Measurements from ENCODE around the gene RSPRY1. TPM values are rescaled to one million over a fixed set of nuclear protein-coding genes. Genes with fewer than 3 reads are reported as not detected.
"Not testable (repeated sequence)": the region's sequence is repeated elsewhere in the genome, so short reads cannot be mapped to it uniquely, and the experiment has no call there.

Gene RSPRY1
- total RNA-seq, 4 donors from 2014 or later, result 22.7 to 40.6 (median 28.9) TPM

- peak; percentile 49 for ATAC-seq (ENCODE audit: low FRiP score)
- no peak for DNase-seq (ENCODE audit: low spot score)
These were observed 6.8 kb downstream of the RSPRY1 start for GRCh38 chr16:57192720-57193486.

GRCh38 chr16:57194512-57194911, 8.4 kb downstream of the RSPRY1 start:
- DNase-seq (ENCODE audit: low spot score), result no peak
- ATAC-seq (ENCODE audit: low FRiP score), result peak; percentile 78
- no peak for TF ChIP-seq CTCF (IDR thresholded peaks at IDR 0.05)

More at GRCh38 chr16:57192720-57193486, 6.8 kb downstream of the RSPRY1 start:
- no peak for TF ChIP-seq CTCF (IDR thresholded peaks at IDR 0.05)

GRCh38 chr16:57196286-57196685, 10.2 kb downstream of the RSPRY1 start:
- ATAC-seq (ENCODE audit: low FRiP score) (no peak), DNase-seq (ENCODE audit: low spot score) (no peak)
- TF ChIP-seq CTCF (IDR thresholded peaks at IDR 0.05), result no peak

GRCh38 chr16:57196753-57197152, 10.6 kb downstream of the RSPRY1 start:
- no peak for TF ChIP-seq CTCF (IDR thresholded peaks at IDR 0.05)
- DNase-seq (ENCODE audit: low spot score) (no peak), ATAC-seq (ENCODE audit: low FRiP score) (no peak)

- not testable (repeated sequence) for DNase-seq (ENCODE audit: low spot score); ATAC-seq (ENCODE audit: low FRiP score)
These were observed 14.2 kb downstream of the RSPRY1 start for GRCh38 chr16:57200321-57200720.

GRCh38 chr16:57200926-57201325, 14.8 kb downstream of the RSPRY1 start:
- not testable (repeated sequence) for ATAC-seq (ENCODE audit: low FRiP score); DNase-seq (ENCODE audit: low spot score)

GRCh38 chr16:57202095-57202886, 16.2 kb downstream of the RSPRY1 start:
- DNase-seq (ENCODE audit: low spot score) (no peak), ATAC-seq (ENCODE audit: low FRiP score) (no peak)
- no peak for TF ChIP-seq CTCF (IDR thresholded peaks at IDR 0.05)

- no peak for TF ChIP-seq CTCF (IDR thresholded peaks at IDR 0.05)
- no peak for DNase-seq (ENCODE audit: low spot score)
These were observed 17.3 kb downstream of the RSPRY1 start for GRCh38 chr16:57203451-57203850.

More at GRCh38 chr16:57203451-57203850, 17.3 kb downstream of the RSPRY1 start:
- ATAC-seq (ENCODE audit: low FRiP score), result no peak

Measured in omental fat pad (tissue), 4 donors.